Right lobe of liver (tissue), 6 donors: ENCODE results near the gene CDYL2. TPM values are rescaled to one million over a fixed set of nuclear protein-coding genes. Genes with fewer than 3 reads are reported as not detected.

ENCODE experiments used
- ATAC-seq, 4 donors: fragments of 200-7000 bp; cut with Tn5 transposase; one replicate each; pipeline ENCODE4 v1.9.1; 2020; ENCODE audit warnings: mild to moderate bottlenecking in 4 of 4, moderate library complexity in 4 of 4
- DNase-seq, 3 donors: peaks; one replicate each; pipeline ENCODE4 v3.0.0-alpha.2; 2020
- H3K27ac ChIP-seq, 3 donors: fragments of 200-600 bp; one replicate each; pipeline ENCODE4 v1.8.0; 2022
- H3K27me3 ChIP-seq, 2 donors: fragments of 200-600 bp; one replicate each; pipeline ENCODE4 v1.8.0; 2022
- H3K36me3 ChIP-seq, 4 donors: fragments of 200-600 bp; sonication (generic) in 1 of 4; one replicate each; pipeline versions ENCODE4 v1.5.1 to v1.8.0; 2017 to 2022; ENCODE audit warnings: control low read depth in 1 of 4
- H3K4me1 ChIP-seq, 4 donors: fragments of 200-600 bp; sonication (generic) in 1 of 4; one replicate each; pipeline versions ENCODE4 v1.5.1 to v1.8.0; 2017 to 2022; ENCODE audit warnings: control low read depth in 1 of 4
- H3K4me3 ChIP-seq, 3 donors: fragments of 200-600 bp; one replicate each; pipeline ENCODE4 v1.8.0; 2022
- H3K9me3 ChIP-seq, 4 donors: fragments of 200-600 bp; sonication (generic) in 1 of 4; one replicate each; pipeline versions ENCODE4 v1.5.1 to v1.8.0; 2017 to 2022; ENCODE audit warnings: control low read depth in 1 of 4
- POLR2A ChIP-seq: fragments of 450-650 bp; IDR thresholded peaks from one replicate; pipeline ENCODE4 v1.6.1; 2017; ENCODE audit warnings: antibody characterized with exemption, mild to moderate bottlenecking
- WGBS: methylation state at CpG from one replicate; pipeline ENCODE4 v1.1.6; 2018; ENCODE audit warnings: low coverage, low lambda C conversion rate; ENCODE audit not compliant: insufficient coverage; ENCODE audit errors: missing lambda C conversion rate; 5-methylcytosine and 5-hydroxymethylcytosine counted together
- intact Hi-C, 2 donors: fragments of 100-400 bp; cut with DNase I; formaldehyde crosslinking; loops; one replicate each; pipeline versions ENCODE4 v1.11.2 to v1.14.1; 2022
- total RNA-seq, 6 experiments: library from RNA; depleted of rRNA in 2 of 6; stranded (reverse); fragments of >200 nt in 2 of 6; fragmentation: NEBNext Ultra II Directional in 3 of 6; extraction: Animal tissue kit (Norgen Biotek cat#: 25700) in 3 of 6; gene quantifications; one replicate each; pipeline versions ENCODE4 v1.1.0 to v1.2.4, GENCODE V29; 2016 to 2023
- TF ChIP-seq, protein P1 (sequence below), 4 donors: fragments of 200-600 bp in 3 of 4; fragments of 450-650 bp in 1 of 4; IDR thresholded peaks; one replicate each; pipeline versions ENCODE4 v1.5.1 to v1.8.0; 2016 to 2022; ENCODE audit warnings: antibody characterized with exemption in 4 of 4, mild to moderate bottlenecking in 2 of 4
- donor health status: DM: no; HTN: yes; CAD: no.
- donor health status: DM: no; HTN: no; CAD: no.
- donor health status: DM: no; HTN: no; CAD: no.
- donor health status: DM: no; HTN: yes; CAD: no.
- donor health status: DM: no; HTN: yes; CAD: no.

Gene CDYL2
- total RNA-seq, 6 experiments from 2014 or later, result 2.2 to 12.7 (median 6.3) TPM

DNA sequence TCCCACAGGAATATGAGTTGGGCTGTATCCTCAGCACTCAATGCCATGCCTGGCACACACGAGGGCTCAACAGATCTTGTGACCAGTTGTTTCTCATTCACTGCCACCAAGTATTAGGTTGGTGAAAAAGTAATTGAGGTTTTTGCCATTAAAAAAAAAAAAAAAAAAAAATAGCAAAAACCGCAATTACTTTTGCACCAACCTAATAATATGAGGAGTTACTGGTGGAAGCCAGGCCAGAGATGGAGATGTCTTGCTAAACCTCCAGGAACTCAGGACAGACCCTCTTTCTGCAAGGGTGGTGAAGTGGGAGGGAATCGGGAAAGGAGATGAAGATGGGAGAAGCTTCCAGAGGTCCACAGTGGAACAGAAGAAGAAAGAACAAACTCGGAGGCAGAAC is 139.0 kb downstream of the CDYL2 start:
- Histone ChIP-seq H3K4me3 (no peak overlapping the region), H3K27me3 (no peaks in the 10 kb centered on the region), H3K4me1 (no peaks in the 10 kb centered on the region), H3K36me3 (no peaks in the 10 kb centered on the region), H3K27ac (no peak overlapping the region), H3K9me3 (no peaks in the 10 kb centered on the region)
- TF ChIP-seq, protein P1, sequence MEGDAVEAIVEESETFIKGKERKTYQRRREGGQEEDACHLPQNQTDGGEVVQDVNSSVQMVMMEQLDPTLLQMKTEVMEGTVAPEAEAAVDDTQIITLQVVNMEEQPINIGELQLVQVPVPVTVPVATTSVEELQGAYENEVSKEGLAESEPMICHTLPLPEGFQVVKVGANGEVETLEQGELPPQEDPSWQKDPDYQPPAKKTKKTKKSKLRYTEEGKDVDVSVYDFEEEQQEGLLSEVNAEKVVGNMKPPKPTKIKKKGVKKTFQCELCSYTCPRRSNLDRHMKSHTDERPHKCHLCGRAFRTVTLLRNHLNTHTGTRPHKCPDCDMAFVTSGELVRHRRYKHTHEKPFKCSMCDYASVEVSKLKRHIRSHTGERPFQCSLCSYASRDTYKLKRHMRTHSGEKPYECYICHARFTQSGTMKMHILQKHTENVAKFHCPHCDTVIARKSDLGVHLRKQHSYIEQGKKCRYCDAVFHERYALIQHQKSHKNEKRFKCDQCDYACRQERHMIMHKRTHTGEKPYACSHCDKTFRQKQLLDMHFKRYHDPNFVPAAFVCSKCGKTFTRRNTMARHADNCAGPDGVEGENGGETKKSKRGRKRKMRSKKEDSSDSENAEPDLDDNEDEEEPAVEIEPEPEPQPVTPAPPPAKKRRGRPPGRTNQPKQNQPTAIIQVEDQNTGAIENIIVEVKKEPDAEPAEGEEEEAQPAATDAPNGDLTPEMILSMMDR (IDR thresholded peaks at IDR 0.05), result no peak
- TF ChIP-seq POLR2A, result no peak
- intact Hi-C loops, result no loop called here
- ATAC-seq, result no peak
- no peak for DNase-seq
- WGBS, result 77% methylated on average over 3 of the region's 4 CpGs

DNA sequence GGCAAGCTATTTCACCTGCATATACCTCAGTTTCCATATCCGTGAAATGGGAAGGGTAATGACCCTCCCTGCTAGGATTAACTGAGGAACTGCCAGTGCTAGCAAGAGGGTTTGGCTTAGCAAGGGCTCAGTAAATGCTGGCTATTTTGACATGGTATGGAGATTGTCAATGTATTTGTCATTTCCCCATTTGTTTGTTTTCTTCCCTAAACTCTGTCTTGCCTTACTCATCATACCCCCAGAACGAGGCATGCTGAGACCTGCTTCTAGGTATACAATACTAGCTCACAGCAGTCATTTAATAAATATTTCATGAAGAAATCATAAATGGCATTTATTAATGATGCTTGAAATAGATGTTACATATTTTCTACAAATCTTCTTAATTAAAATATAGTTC is 139.6 kb downstream of the CDYL2 start:
- intact Hi-C loops, result no loop called here
- H3K4me3 ChIP-seq, result no peak overlapping the region
- no peaks in the 10 kb centered on the region for H3K27me3 ChIP-seq
- WGBS, result 46% methylated on average over 2 of the region's 2 CpGs
- H3K36me3 ChIP-seq, result no peaks in the 10 kb centered on the region
- peaks cover 0 to 3% (median 0%) of the 10 kb centered on the region in 4 donors for H3K9me3 ChIP-seq
- DNase-seq (no peak), ATAC-seq (no peak)
- H3K4me1 ChIP-seq, result no peaks in the 10 kb centered on the region
- no peak for TF ChIP-seq POLR2A
- TF ChIP-seq, protein P1 (IDR thresholded peaks at IDR 0.05), result no peak
- no peak overlapping the region for H3K27ac ChIP-seq

DNA sequence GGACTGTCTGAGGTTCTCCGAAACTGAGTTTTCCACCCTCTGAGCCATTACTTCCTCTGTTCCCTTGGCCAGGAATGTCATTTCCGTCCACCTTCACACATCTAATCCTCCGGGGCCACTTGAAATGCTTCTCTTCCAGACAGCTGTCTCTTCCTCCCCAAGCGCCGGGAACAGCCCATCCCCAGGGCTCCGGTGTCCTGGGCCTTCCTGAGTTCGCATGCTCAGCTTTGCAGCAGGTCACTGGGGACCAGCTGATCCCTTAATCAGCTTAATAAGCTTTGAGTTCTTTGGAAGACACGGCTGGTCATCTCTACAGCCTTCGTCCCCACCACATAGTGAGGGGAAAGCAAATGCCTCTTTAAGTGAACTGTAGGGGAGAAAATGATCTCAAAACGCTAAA is 140.2 kb downstream of the CDYL2 start:
- H3K4me3 ChIP-seq, result no peak overlapping the region
- intact Hi-C loops, result no loop called here
- H3K36me3 ChIP-seq, result no peaks in the 10 kb centered on the region
- no peak for ATAC-seq
- H3K27me3 ChIP-seq, result no peaks in the 10 kb centered on the region
- H3K9me3 ChIP-seq, result peaks cover 0 to 9% (median 0%) of the 10 kb centered on the region in 4 donors
- 87% methylated on average over 9 of the region's 10 CpGs for WGBS
- H3K27ac ChIP-seq, result no peak overlapping the region
- DNase-seq, result no peak
- no peaks in the 10 kb centered on the region for H3K4me1 ChIP-seq
- TF ChIP-seq, protein P1 (IDR thresholded peaks at IDR 0.05), result no peak
- no peak for TF ChIP-seq POLR2A

DNA sequence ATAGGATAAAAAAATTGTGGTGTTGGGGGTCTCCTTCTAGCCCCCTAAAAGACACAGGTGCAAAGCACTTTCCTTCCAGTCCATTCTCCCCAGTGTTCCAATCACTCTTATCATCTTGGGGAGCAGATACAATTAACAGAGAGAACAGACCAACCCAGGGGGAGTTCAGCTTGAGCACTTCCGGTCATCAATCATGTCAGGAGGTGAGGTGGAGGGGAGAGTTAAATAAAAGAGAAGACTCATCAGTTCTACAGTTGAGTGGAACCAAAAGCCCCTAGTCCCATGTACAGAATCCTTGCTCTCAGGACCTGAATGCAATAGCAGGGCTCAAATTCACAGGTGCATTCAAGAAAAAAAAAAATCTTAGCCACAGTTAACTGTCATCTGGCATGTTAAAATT is 141.3 kb downstream of the CDYL2 start:
- 83% methylated on average over 1 of the region's 1 CpG for WGBS
- intact Hi-C loops, result no loop called here
- ATAC-seq (no peak), DNase-seq (no peak)
- Histone ChIP-seq H3K9me3 (peaks cover 0 to 11% (median 0%) of the 10 kb centered on the region in 4 donors), H3K4me1 (no peaks in the 10 kb centered on the region), H3K36me3 (no peaks in the 10 kb centered on the region), H3K27me3 (no peaks in the 10 kb centered on the region), H3K27ac (no peak overlapping the region), H3K4me3 (no peak overlapping the region)
- TF ChIP-seq POLR2A, result no peak
- TF ChIP-seq, protein P1 (IDR thresholded peaks at IDR 0.05), result no peak

DNA sequence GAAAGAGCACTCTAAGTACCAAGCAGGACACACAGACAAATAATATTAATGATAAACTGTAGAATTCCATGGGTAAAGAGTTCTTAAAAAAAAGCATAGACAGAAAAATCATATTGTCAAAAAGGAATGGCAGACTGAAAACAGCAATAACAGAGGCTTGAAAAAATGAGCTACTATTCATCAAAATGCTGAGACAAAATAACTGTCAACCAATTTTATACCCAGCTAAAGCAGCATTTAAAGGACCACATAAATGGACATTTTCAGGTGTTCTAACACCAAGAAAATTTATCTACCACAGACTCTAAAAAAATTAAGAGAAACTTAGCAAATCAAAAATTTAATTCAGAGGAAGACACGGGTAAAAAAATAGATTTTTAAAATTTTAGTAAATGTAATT is 144.5 kb downstream of the CDYL2 start:
- Histone ChIP-seq H3K4me3 (no peak overlapping the region), H3K27me3 (no peaks in the 10 kb centered on the region), H3K9me3 (peaks cover 0 to 11% (median 0%) of the 10 kb centered on the region in 4 donors), H3K4me1 (peaks cover 0 to 5% (median 0%) of the 10 kb centered on the region in 4 donors), H3K36me3 (no peaks in the 10 kb centered on the region), H3K27ac (no peak overlapping the region)
- 100% methylated on average over 1 of the region's 1 CpG for WGBS
- intact Hi-C loops, result no loop called here
- no peak for ATAC-seq
- TF ChIP-seq, protein P1 (IDR thresholded peaks at IDR 0.05), result no peak
- no peak for TF ChIP-seq POLR2A
- DNase-seq, result no peak
